Stimulated activated CD8-positive, alpha-beta memory T cell treated with anti-CD3 and anti-CD28 coated beads, Interleukin-15, amount 100 ng/mL, for 1 hour (primary cell): Measurements from ENCODE around the gene DOCK10.

Experiments
- DNase-seq: peaks from one replicate; pipeline ENCODE4 v3.0.0-alpha.2; 2020; ENCODE audit warnings: low read depth

DOCK10 gene

DNA sequence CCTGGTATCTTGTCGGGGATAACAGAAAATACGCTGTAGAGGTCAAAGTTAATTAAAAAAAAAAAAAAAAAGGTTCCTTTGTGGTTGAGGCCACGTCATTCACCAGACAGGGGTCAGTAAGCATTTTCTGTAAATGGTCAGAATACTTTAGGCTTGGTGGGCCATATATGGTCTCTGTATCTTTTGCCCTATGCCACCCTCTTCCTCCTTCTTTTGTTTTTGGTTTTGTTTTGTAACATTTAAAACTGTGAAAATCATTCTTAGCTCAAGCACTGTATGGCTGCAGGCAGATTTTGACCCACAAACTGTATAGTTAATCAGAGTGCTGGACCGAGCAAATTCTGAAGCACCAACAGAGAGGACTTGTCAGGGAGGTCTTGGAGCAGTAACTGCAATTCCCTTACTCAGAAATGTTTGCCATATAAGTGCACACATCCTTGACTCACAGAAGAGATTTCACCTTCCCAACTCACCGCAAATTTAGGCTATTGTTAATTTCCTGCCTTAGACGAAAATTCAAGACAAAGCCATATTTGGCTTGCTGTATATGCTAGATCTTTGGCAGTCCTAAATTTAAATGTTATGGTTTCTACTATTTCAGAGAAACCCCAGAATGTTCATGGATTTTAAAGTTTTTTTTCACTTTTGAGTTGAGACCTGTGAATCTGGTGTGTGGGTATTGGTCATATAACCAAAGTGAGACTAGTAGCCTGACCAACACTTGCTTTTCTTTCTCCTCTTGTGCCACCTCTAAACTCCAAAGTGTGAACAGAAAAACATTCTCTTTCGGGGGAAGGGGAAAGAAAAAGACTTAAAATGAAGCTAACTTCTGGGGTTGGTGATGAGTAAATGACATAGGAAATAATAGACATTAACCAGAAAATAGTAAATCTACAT, 65.4 kb downstream of the DOCK10 start:
- no peak for DNase-seq

- no peak for DNase-seq
These were observed 66.5 kb downstream of the DOCK10 start for GRCh38 chr2:224975761-224976160.

GRCh38 chr2:224973112-224974016, 68.9 kb downstream of the DOCK10 start:
- no peak for DNase-seq

GRCh38 chr2:224971214-224971613, 71.1 kb downstream of the DOCK10 start:
- DNase-seq, result no peak

DNA sequence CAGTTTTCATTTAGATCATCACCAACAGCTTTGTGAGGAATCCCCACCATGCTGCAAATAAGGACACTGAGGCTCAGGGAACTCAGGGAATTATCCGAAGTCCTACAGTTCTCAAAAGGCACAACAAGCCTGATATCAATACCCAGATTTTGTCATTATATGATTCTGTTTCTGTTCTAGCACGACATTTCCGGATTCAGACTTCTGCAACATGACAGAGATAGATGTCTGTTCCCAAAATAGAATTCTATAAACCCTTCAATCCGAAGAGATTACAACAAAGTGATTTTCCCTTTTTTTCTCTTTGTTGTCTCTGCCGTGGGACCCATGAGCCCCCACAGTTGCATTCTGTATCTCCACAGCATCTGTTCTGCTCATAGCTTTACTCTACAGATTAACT, 72.0 kb downstream of the DOCK10 start:
- no peak for DNase-seq

DNA sequence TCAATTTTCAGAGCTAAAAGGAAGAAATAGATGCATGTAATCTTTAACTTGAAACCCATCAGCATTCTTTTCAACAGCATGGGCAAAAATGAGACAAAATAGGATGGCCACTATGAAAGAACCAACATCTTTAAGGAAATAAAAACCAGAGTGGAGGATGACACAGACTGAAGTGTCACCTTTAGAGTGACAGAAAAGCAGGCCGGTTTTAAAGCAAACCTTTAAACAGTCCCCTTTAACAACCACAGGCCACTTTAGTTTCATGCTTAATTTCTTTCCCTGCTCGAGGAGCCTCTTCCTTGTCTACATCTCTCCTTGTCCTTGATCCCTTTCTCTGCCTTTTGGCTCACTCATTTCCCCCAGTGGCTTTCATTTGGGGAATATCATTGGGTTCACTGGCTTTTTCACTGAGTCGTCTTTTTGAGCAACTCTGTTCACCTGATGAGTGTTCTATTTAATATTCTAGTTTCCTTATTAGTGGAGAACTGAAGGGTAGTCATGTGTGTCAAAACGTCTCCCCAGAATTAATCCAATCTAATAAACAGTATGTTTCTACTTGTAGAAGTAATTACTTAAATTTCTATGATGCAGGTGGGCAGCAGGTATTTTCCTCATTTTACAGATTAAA, 72.5 kb downstream of the DOCK10 start:
- no peak for DNase-seq

- no peak for DNase-seq
These were observed 73.2 kb downstream of the DOCK10 start for GRCh38 chr2:224969095-224969494.

GRCh38 chr2:224968051-224968450, 74.2 kb downstream of the DOCK10 start:
- no peak for DNase-seq

DNA sequence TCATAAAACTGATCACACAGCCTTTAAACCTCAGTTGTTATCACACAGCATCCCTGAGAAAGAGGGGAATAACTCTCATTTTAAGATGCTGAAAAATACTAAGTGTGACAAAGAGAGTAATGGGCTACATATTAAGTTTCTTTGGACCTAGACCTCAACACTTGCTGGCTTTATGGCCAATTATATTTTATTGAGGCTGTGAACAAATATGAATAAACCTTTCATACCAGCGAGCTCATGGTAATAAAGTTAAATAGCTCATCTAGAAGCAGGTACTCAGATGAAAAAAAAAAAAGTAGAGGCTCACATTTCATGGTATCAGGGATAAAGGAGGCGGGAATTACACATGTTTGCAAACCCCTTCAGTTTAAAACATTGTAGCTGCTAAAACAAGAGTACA, 75.7 kb downstream of the DOCK10 start:
- no peak for DNase-seq

DNA sequence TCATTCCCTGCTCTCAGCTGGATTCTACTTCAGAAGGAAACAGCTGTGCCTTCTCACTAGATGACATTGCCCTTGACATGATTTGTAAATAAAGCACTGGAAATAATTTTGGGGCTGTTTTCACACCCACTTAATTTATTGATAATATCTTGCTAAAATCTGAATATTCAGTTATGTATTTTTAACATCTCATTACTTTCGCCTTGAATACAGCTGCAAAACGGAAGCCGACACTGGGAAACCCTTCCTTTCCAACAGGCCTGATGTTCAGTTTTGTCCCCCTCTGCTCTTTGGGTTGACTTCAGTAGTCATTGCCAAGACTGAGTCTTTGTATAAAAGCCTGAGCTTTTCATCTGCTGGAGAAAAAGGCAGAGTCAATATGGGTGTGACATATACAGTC, 82.7 kb downstream of the DOCK10 start:
- no peak for DNase-seq

DNA sequence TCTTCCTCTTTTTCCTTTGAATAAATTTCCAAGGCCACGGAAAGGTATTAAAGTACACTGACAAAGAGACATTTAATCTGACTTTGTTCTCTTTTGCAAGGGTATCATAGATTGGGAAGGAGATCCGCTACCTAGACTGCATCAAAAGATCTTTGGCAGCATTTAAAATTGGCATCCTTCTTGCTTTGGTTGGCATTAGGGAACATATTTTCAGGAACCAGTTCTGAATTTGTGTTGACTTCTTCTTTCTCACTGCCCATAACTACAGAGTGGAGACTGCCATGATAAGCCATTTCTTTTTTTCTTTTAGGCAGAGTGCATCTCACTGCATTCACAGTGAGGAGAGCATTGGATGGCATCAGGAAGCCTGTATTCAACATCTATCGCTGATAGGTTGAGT, 83.4 kb downstream of the DOCK10 start:
- DNase-seq, result no peak

DNA sequence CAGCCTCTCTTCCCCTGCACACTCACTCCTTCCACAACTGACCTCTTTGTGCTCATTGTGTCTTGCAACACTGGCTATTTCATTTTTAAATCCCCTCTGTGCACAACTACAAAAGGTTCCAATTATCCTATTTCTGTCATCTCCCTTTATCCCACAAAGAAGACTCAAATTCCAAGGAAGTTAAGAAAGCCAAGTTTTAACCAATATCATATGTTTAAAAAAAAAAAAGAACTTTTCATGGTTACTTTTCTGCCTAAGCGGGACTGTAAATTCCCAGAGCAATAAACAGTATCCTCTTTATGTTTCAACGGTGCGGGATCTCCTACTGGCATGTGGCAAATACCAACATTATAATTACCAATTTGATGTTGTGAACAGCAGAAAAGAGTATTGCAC, 83.8 kb downstream of the DOCK10 start:
- DNase-seq, result no peak

GRCh38 chr2:224957540-224958461, 84.5 kb downstream of the DOCK10 start:
- no peak for DNase-seq

DNA sequence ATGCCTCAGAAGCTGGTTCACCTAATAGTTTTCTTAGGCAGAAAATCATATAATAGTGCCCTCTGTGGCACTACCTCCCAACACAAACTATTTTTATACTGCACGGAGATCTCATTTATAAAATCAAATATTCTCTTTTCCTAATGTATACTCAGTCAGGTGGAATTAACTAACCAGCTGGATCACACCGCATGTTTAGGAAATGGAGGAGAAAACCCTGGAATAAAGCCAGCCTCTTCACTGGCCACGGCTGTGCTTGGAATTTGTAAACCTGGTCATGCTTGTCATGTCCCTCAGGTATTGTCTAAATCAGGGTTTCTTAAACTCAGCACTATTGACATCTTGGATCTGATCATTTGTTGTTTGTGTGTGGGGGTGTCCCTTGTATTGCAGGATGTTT, 85.6 kb downstream of the DOCK10 start:
- DNase-seq, result no peak

GRCh38 chr2:224954980-224955379, 87.3 kb downstream of the DOCK10 start:
- no peak for DNase-seq

GRCh38 chr2:224952936-224953657, 89.2 kb downstream of the DOCK10 start:
- no peak for DNase-seq

DNA sequence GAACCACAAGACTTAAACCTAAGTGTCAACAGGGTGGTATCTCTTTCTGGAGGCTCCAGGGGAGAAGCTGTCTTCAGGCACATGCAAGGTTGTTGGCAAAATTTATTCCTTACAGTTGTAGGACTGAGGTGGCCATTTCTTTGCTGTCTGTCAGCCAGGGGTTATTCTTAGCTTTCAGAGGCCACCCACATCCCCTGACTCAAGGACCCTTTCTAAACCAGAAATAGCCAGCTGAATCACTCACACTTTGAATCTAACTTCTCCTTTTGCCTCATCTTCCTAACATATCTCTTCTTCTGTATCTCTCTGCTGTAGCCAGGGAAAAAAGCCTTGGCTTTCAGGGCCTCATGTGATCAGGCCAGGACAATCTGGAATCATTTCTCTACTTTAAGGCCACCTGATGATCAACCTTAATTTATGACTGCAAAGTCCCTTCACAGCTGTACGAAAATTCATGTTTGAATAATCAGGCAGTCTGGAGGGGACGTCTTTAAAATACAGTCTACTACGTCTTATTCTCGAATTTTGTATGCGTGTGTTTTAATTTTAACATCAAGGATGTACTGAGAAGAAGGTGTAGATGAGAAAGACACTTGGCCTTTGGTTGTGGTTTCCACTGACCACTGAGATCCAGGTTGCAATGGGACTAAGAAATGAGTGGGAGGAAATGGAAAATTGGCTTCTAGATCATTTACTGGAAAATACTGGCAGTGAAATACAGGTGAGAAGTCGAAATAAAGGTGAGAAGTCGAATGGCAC, 90.4 kb downstream of the DOCK10 start:
- DNase-seq, result no peak

DNA sequence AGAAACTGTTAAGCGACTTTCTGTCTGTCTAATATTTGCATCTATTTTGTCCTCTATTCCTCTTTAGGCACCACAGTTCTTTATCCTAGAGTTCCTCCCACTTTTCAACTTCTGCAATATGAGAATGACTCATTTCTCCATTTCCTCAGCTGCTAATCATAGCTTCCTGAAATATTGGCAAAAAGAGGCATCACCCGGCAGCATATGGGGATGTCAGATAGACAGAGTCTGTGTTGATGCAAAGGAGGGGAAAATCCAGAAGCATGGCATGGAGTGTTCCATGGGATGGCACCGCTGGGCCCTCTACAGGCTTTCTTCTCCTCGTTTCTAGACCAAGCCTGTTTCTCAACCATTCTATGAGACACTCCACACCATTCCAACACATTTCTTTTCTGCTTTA, 93.4 kb downstream of the DOCK10 start:
- no peak for DNase-seq

DNA sequence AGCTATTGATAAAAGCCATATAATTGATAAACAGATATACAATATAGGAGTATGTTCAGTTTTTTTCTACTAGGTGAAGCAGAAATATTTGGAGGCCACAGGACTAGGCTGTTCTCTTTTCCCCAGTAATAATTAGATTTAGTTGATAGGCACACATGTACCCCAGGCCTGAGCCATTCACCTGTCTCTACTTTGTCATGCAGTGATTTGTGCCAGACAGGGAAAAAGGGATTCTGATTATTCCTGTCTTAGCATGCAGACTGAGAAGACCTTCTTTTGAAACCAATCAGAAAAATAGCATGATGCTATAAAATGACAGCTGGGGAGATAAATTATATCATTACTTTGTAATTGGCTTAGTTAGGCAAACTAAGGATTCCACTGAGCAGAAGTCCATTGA, 94.3 kb downstream of the DOCK10 start:
- no peak for DNase-seq

DNA sequence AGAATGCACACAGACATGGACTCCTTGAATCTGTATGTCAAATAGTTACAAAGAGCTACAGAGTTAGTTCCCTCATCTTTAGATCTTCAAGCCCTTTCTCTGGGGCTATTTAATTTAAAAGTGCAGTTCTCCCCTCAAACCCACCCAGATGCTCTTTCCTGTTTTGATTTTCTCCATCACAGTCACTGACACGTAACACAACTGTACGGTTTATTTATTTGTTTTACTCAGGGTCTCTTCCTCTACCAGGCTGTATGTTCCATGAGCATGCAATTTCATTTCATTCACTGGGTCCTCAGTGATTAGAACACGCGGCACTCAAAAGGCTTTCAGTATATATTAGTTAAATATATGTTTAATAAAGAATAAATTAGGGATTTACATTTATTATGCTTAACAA, 94.7 kb downstream of the DOCK10 start:
- no peak for DNase-seq
